IMR-90 (cell line): ENCODE results near the gene MANSC1. TPM values are rescaled to one million over a fixed set of nuclear protein-coding genes. Genes with fewer than 3 reads are reported as not detected.

Source experiments
- ATAC-seq: fragments of 200-7000 bp; cut with Tn5 transposase; 2 replicates; pipeline ENCODE4 v1.9.1; 2020; ENCODE audit warnings: low read depth, mild to moderate bottlenecking, moderate library complexity
- BruUV-seq: library from RNA; stranded (reverse); fragments of 400-500 nt; replicated peaks from 2 replicates; lab custom pipeline; 2021; lab: Mats Ljungman, UMichigan
- CTCF ChIA-PET: fragments of 300-600 bp; formaldehyde crosslinking; extraction: SDS; loops from one replicate; lab custom pipeline; 2021; ENCODE audit warnings: antibody characterized with exemption; lab: Yijun Ruan, JAX
- POLR2A ChIA-PET: fragments of 300-600 bp; sonication (Branson Sonifier 250); formaldehyde crosslinking; loops from one replicate; lab custom pipeline; 2022; ENCODE audit warnings: antibody characterized with exemption; ENCODE audit not compliant: unreplicated experiment; lab: Charles Lee
- DNase-seq: peaks from one replicate; pipeline ENCODE4 v3.0.0; 2013
- H2AFZ ChIP-seq: replicated peaks from 2 replicates; pipeline ENCODE3; 2013; ENCODE audit warnings: low read length, mild to moderate bottlenecking; ENCODE audit not compliant: poor library complexity
- H2AK5ac ChIP-seq: 2 replicates; pipeline ENCODE4 v1.6.1; 2013; ENCODE audit warnings: low read depth, low read length, inconsistent platforms
- H2AK9ac ChIP-seq: replicated peaks from 2 replicates; pipeline ENCODE3; 2013; ENCODE audit warnings: mild to moderate bottlenecking, low read depth, low read length, moderate library complexity; ENCODE audit not compliant: poor library complexity
- H2BK120ac ChIP-seq: 2 replicates; pipeline ENCODE4 v1.6.1; 2013; ENCODE audit warnings: low read depth, low read length, inconsistent platforms
- H2BK15ac ChIP-seq: 3 replicates; pipeline ENCODE4 v1.6.1; 2013; ENCODE audit warnings: low read depth, low read length, inconsistent platforms
- H2BK20ac ChIP-seq: 2 replicates; pipeline ENCODE4 v1.6.1; 2013; ENCODE audit warnings: low read depth, mild to moderate bottlenecking, inconsistent platforms, low read length, moderate library complexity
- H2BK5ac ChIP-seq: 2 replicates; pipeline ENCODE4 v1.6.1; 2013; ENCODE audit warnings: mild to moderate bottlenecking, low read depth, low read length, inconsistent platforms; ENCODE audit not compliant: poor library complexity, severe bottlenecking
- H3K14ac ChIP-seq: replicated peaks from 2 replicates; pipeline ENCODE4 v1.6.1; 2013; ENCODE audit warnings: low read depth, low read length, inconsistent platforms
- H3K18ac ChIP-seq: 2 replicates; pipeline ENCODE4 v1.6.1; 2013; ENCODE audit warnings: low read depth, low read length, control low read depth
- H3K23ac ChIP-seq: 2 replicates; pipeline ENCODE4 v1.6.1; 2013; ENCODE audit warnings: low read depth, low read length, inconsistent platforms
- H3K27ac ChIP-seq: 2 replicates; pipeline ENCODE4 v1.5.1; 2013; ENCODE audit warnings: mild to moderate bottlenecking, control low read depth, low read length; ENCODE audit not compliant: insufficient read depth
- H3K27me3 ChIP-seq: 2 replicates; pipeline ENCODE4 v1.6.1; 2013; ENCODE audit warnings: low read length; ENCODE audit not compliant: control insufficient read depth, insufficient read depth
- H3K36me3 ChIP-seq: 2 replicates; pipeline ENCODE4 v1.6.1; 2013; ENCODE audit warnings: low read length, mixed read lengths; ENCODE audit not compliant: control insufficient read depth, insufficient read depth
- H3K4ac ChIP-seq: 2 replicates; pipeline ENCODE4 v1.6.1; 2013; ENCODE audit warnings: low read depth, low read length, inconsistent platforms
- H3K4me1 ChIP-seq: 2 replicates; pipeline ENCODE4 v1.6.1; 2013; ENCODE audit warnings: low read length, mixed read lengths; ENCODE audit not compliant: control insufficient read depth, insufficient read depth
- H3K4me2 ChIP-seq: 2 replicates; pipeline ENCODE4 v1.6.1; 2013; ENCODE audit warnings: low read depth, mild to moderate bottlenecking, control low read depth, low read length, moderate library complexity
- H3K4me3 ChIP-seq: 2 replicates; pipeline ENCODE4 v1.5.1; 2013; ENCODE audit warnings: low read depth, mild to moderate bottlenecking, control low read depth, low read length, moderate library complexity; ENCODE audit not compliant: insufficient read depth
- H3K56ac ChIP-seq: 2 replicates; pipeline ENCODE4 v1.6.1; 2013; ENCODE audit warnings: low read length, inconsistent platforms; ENCODE audit not compliant: insufficient read depth; ENCODE audit errors: extremely low read depth
- H3K79me1 ChIP-seq, 2 experiments: 2 replicates each; pipeline ENCODE4 v1.6.1; 2013; ENCODE audit warnings: low read length in 2 of 2, inconsistent platforms in 1 of 2, low read depth in 1 of 2
- H3K9ac ChIP-seq: 2 replicates; pipeline ENCODE4 v1.6.1; 2013; ENCODE audit warnings: low read depth, low read length, control low read depth
- H3K9me1 ChIP-seq: 2 replicates; pipeline ENCODE4 v1.6.1; 2013; ENCODE audit warnings: low read length, inconsistent platforms; ENCODE audit not compliant: insufficient read depth
- H3K9me3 ChIP-seq: 2 replicates; pipeline ENCODE4 v1.6.1; 2013; ENCODE audit warnings: low read length; ENCODE audit not compliant: control insufficient read depth, insufficient read depth
- H4K20me1 ChIP-seq: 2 replicates; pipeline ENCODE4 v1.6.1; 2013; ENCODE audit warnings: low read length, inconsistent platforms; ENCODE audit not compliant: insufficient read depth
- H4K5ac ChIP-seq: 2 replicates; pipeline ENCODE4 v1.6.1; 2013; ENCODE audit warnings: mild to moderate bottlenecking, low read depth, low read length, control low read depth
- H4K8ac ChIP-seq, 2 experiments: 2 replicates each; pipeline ENCODE4 v1.6.1; 2013; ENCODE audit warnings: low read depth in 2 of 2, low read length in 2 of 2, control low read depth in 1 of 2, inconsistent platforms in 1 of 2
- H4K91ac ChIP-seq: 2 replicates; pipeline ENCODE4 v1.6.1; 2013; ENCODE audit warnings: low read depth, low read length, inconsistent platforms; ENCODE audit not compliant: insufficient read depth
- CHD1 ChIP-seq: IDR thresholded peaks from 2 replicates; pipeline ENCODE4 v1.6.1; 2012; ENCODE audit warnings: low read depth, low read length, improper control_type of control experiment
- FOS ChIP-seq: fragments of 150-350 bp; IDR thresholded peaks from 2 replicates; pipeline ENCODE4 v1.6.1; 2016; ENCODE audit warnings: low read depth, low read length
- MAFK ChIP-seq: IDR thresholded peaks from 2 replicates; pipeline ENCODE4 v1.6.1; 2012; ENCODE audit warnings: low read depth, low read length, improper control_type of control experiment
- MXI1 ChIP-seq: IDR thresholded peaks from 2 replicates; pipeline ENCODE4 v1.6.1; 2012; ENCODE audit warnings: low read depth, mild to moderate bottlenecking, low read length, moderate library complexity, borderline replicate concordance
- NFE2L2 ChIP-seq: fragments of 150-350 bp; IDR thresholded peaks from 2 replicates; pipeline ENCODE4 v1.6.1; 2016; ENCODE audit warnings: low read depth, mild to moderate bottlenecking, low read length
- RAD21 ChIP-seq: IDR thresholded peaks from 2 replicates; pipeline ENCODE4 v1.6.1; 2012; ENCODE audit warnings: low read length, improper control_type of control experiment
- WGBS, 2 experiments: methylation state at CpG; one replicate each; pipeline versions ENCODE4 v1.1.5 to v1.1.7; 2013; ENCODE audit warnings: missing lambda C conversion rate in 2 of 2; ENCODE audit not compliant: insufficient read length in 1 of 2; ENCODE audit errors: extremely low coverage in 2 of 2; 5-methylcytosine and 5-hydroxymethylcytosine counted together
- dilution Hi-C: fragments of 300-500 bp; cut with HindIII; formaldehyde crosslinking; loops from one replicate; pipeline ENCODE4 v1.14.3; 2018; ENCODE audit warnings: low sequenced_read_pairs; ENCODE audit not compliant: unreplicated experiment
- in situ Hi-C: fragments of 300-500 bp; cut with MboI; formaldehyde crosslinking; loops from 3 replicates; pipeline ENCODE4 v1.14.3; 2019; ENCODE audit warnings: low sequenced_read_pairs, inconsistent platforms, mixed read lengths
- intact Hi-C: fragments of 100-400 bp; cut with micrococcal nuclease; formaldehyde crosslinking; loops from 2 replicates; pipeline ENCODE4 v1.10.0; 2022
- polyA plus RNA-seq, 3 experiments: library from polyadenylated mRNA; depleted of rRNA; stranded (reverse); fragments of >200 nt; gene quantifications; 2 replicates each; pipeline ENCODE4 v1.2.3, GENCODE V29; 2012; ENCODE audit warnings: low replicate concordance in 1 of 3
- total RNA-seq: library from RNA; depleted of rRNA; stranded (reverse); fragments of >200 nt; gene quantifications from 2 replicates; pipeline ENCODE4 v1.2.3, GENCODE V29; 2012

Gene MANSC1
- total and polyA plus RNA-seq, 2 of the 4 experiments (the other 2 are of a cell fraction), result 1.1 to 2.2 TPM

GRCh38 chr12:12323118-12323517, 26.9 kb downstream of the MANSC1 start:
- no peak overlapping the region for H3K4me3 ChIP-seq
- WGBS, 2 experiments, result no CpG with 5 or more reads among the region's 4 CpGs
- no peaks in the 10 kb centered on the region for H3K27me3 ChIP-seq
- ChIA-PET POLR2A (no interaction called here), CTCF (no interaction called here)
- no peak overlapping the region for H2BK15ac ChIP-seq
- H3K9me1 ChIP-seq, result no peaks in the 10 kb centered on the region
- H3K4me2 ChIP-seq, result peak overlapping the region; percentile 1; the same call in 1 of the 2 replicates
- H2BK5ac ChIP-seq, result no peak overlapping the region
- no peak overlapping the region for H3K9ac ChIP-seq
- dilution Hi-C loops, result no loop called here
- no peak overlapping the region for H4K91ac ChIP-seq
- H4K8ac ChIP-seq, result no peak overlapping the region
- no peaks in the 10 kb centered on the region for H3K9me3 ChIP-seq
- peaks cover 6% of the 10 kb centered on the region; the same call in 1 of the 2 replicates for H3K4me1 ChIP-seq
- H3K4ac ChIP-seq, result no peak overlapping the region
- TF ChIP-seq CHD1, result no peak
- no peak for TF ChIP-seq RAD21
- TF ChIP-seq MAFK, result no peak
- no peak for TF ChIP-seq NFE2L2
- TF ChIP-seq MXI1, result no peak
- no peak for TF ChIP-seq FOS
- no peak overlapping the region for H2BK20ac ChIP-seq
- intact Hi-C loops, result loop anchor here (10.0 kb wide), 1 partner anchor 148 kb away; no protein-coding TSS in a partner anchor
- no peak overlapping the region for H2AK5ac ChIP-seq
- no peak overlapping the region for H2BK120ac ChIP-seq
- DNase-seq (no peak), ATAC-seq (no peak)
- no TSS peak for BruUV-seq
- in situ Hi-C loops, result loop anchor here (10.0 kb wide), 1 partner anchor 738 kb away; no protein-coding TSS in a partner anchor
- no peak overlapping the region for H2AFZ ChIP-seq
- no peak overlapping the region for H3K27ac ChIP-seq
- no peaks in the 10 kb centered on the region for H3K36me3 ChIP-seq
- H4K20me1 ChIP-seq, result no peaks in the 10 kb centered on the region
- H4K5ac ChIP-seq, result no peak overlapping the region
- no peak overlapping the region for H3K18ac ChIP-seq
- H2AK9ac ChIP-seq, result no peak overlapping the region
- no peak overlapping the region for H3K56ac ChIP-seq
- no peak overlapping the region for H3K14ac ChIP-seq
- no peak overlapping the region for H3K23ac ChIP-seq
- H3K79me1 ChIP-seq, result no peaks in the 10 kb centered on the region
